GM18498 (cell line): ENCODE results near the gene SLC35D1.
"Not testable (repeated sequence)": the region's sequence is repeated elsewhere in the genome, so short reads cannot be mapped to it uniquely, and the experiment has no call there.

Experiments used
- ATAC-seq: cut with Tn5 transposase; IDR thresholded peaks from one replicate; pipeline ENCODE4 v1.9.1; 2021; ENCODE audit warnings: mild to moderate bottlenecking, moderate library complexity; ENCODE audit not compliant: unreplicated experiment

The SLC35D1 gene

GRCh38 chr1:66996018-66996682 is 57.8 kb downstream of the SLC35D1 start:
- peak; percentile 75 for ATAC-seq

GRCh38 chr1:66993076-66993475 is 60.9 kb downstream of the SLC35D1 start:
- ATAC-seq: no peak

DNA sequence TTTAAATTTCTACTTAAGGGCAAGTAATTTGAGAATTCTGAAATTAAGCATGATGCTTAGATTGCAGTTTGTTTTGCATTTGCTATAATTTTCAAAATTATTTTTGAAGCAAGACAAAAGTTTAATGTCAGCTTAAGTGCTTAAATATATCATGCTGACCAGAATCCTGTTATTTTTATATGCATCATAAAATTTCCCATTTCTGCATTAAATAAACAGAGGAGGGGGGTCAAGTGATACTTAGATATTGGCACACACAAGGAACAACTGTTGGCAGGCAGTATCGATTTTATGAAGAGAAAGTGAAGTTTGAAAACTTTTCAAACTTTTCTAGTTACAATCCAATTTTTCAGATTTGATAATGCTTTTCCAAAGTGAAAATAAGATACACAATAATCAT is 68.1 kb downstream of the SLC35D1 start:
- no peak for ATAC-seq

- ATAC-seq: peak; percentile 89
Observed at GRCh38 chr1:66984491-66984890, 69.5 kb downstream of the SLC35D1 start.

- peak; percentile 55 for ATAC-seq
Observed at GRCh38 chr1:66982561-66983260, 71.2 kb downstream of the SLC35D1 start.

- ATAC-seq: no peak
Observed at GRCh38 chr1:66981679-66982078, 72.3 kb downstream of the SLC35D1 start.

DNA sequence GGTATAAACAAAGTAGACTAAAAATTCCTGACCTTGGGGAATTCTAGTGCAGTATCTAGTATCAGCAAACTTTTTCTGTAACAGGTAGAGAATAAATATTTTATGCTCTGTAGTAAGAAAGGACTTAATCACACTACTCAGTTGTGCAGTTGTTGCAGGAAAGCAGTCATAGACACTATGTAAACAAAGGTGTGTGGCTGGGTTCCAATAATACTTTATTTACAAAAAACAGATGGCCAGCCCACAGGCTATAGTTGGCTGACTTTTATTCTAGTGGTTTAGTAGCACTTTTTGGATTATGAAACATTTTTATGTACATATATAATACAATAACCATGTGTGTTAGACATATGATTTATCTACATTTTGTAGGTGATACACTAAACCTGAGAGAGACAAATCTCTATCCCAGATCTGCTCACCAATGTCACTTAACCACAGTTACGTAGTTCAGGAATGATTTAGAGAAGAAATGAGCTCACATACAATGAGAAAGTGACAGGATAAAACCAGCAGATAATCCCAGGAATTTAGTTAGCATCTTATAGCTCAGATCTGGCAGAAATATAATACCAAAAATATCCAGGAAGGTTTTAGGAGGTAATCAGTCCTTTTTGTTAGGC is 73.1 kb downstream of the SLC35D1 start:
- ATAC-seq: no peak

- ATAC-seq: not testable (repeated sequence)
Observed at GRCh38 chr1:66979621-66980020, 74.3 kb downstream of the SLC35D1 start.

GRCh38 chr1:66978201-66978600 is 75.7 kb downstream of the SLC35D1 start:
- no peak for ATAC-seq

DNA sequence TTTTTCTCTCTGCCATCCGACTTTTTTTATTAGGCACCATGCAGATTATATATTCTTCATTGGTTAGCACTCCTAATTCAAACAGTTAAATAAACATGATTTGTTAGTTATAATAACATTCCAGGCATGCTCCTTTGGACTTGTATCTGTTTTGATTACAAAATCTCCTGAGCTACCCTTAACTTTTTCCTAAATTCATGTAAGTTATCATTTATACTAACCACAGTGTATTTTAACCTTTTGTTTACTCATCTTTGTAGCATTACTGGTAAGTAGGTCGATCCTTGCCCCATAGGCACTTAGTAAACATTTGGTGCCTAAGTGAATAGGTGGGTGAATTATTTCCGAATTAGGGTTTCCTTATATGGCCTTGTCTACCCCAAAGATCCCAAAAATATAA is 85.4 kb downstream of the SLC35D1 start:
- no peak for ATAC-seq

GRCh38 chr1:66966188-66966873 is 87.6 kb downstream of the SLC35D1 start:
- ATAC-seq: not testable (repeated sequence)

GRCh38 chr1:66957938-66958337 is 96.0 kb downstream of the SLC35D1 start:
- ATAC-seq: no peak

DNA sequence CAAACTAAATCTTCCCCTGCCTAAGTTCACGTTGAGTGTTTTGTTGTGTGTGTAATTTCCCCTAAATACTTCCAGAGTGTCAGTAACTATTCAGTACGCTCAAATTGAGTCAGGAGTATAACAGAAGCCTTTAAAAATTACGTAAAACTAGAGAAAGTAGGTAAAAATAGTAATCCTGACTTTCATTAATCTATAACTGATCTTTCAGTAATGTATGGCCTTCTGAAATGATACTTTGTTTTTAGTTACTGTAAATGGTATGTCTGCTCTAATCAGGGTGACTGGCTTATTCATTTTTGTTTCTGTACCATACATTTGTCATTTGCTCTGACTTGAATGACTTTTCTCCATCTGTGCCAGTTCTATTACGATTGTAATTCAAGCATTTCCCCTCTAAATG is 99.7 kb downstream of the SLC35D1 start:
- ATAC-seq: peak; percentile 71

GRCh38 chr1:66951513-66951912 is 102.4 kb downstream of the SLC35D1 start:
- ATAC-seq: no peak
